B cell (primary cell): Measurements from ENCODE around the gene IFNA17. TPM values are rescaled to one million over a fixed set of nuclear protein-coding genes. Genes with fewer than 3 reads are reported as not detected.

Source experiments
- ATAC-seq: fragments of 200-7000 bp; cut with Tn5 transposase; one replicate; pipeline ENCODE4 v1.10.0; 2021; ENCODE audit warnings: low read depth, mild to moderate bottlenecking, moderate number of reproducible peaks, moderate library complexity
- CTCF ChIA-PET: fragments of 350-600 bp; sonication (Branson Sonifier 250); formaldehyde crosslinking; loops from one replicate; lab custom pipeline; 2021; ENCODE audit warnings: antibody characterized with exemption, inconsistent platforms; lab: Charles Lee
- POLR2A ChIA-PET: fragments of 350-600 bp; sonication (Branson Sonifier 250); formaldehyde crosslinking; loops from one replicate; lab custom pipeline; 2021; ENCODE audit warnings: antibody characterized with exemption; lab: Charles Lee
- DNase-seq: peaks from one replicate; pipeline ENCODE4 v3.0.0; 2013
- H2AFZ ChIP-seq: 2 replicates; pipeline ENCODE4 v1.6.1; 2012; ENCODE audit warnings: mild to moderate bottlenecking, low read depth, low read length; ENCODE audit not compliant: insufficient read depth, poor library complexity, severe bottlenecking
- H3K27ac ChIP-seq, 2 donors: 1 replicate in 1 of 2; 2 replicates in 1 of 2; pipeline ENCODE4 v1.5.1; 2012 to 2013; ENCODE audit warnings: low read length in 2 of 2, mild to moderate bottlenecking in 2 of 2, moderate library complexity in 1 of 2
- H3K27me3 ChIP-seq, 4 experiments: fragments of 200-600 bp in 1 of 4; sonication (generic) in 1 of 4; replicated peaks in 1 of 4; 1 replicate in 2 of 4; 2 replicates in 2 of 4; pipeline versions ENCODE4 v1.6.1 to v1.7.0; 2013 to 2016; ENCODE audit warnings: low read length in 3 of 4, mild to moderate bottlenecking in 2 of 4, mixed read lengths in 1 of 4, moderate library complexity in 1 of 4; ENCODE audit not compliant: insufficient read depth in 4 of 4, control insufficient read depth in 3 of 4; ENCODE audit errors: control extremely low read depth in 1 of 4
- H3K36me3 ChIP-seq, 2 experiments: replicated peaks in 1 of 2; 1 replicate in 1 of 2; 2 replicates in 1 of 2; pipeline versions ENCODE4 v1.6.1 to v1.7.1; 2013; ENCODE audit warnings: low read length in 1 of 2; ENCODE audit not compliant: insufficient read depth in 2 of 2, control insufficient read depth in 1 of 2; ENCODE audit errors: control extremely low read depth in 1 of 2, extremely low read depth in 1 of 2
- H3K4me1 ChIP-seq, 2 donors: fragments of 200-600 bp in 1 of 2; sonication (generic) in 1 of 2; 1 replicate in 1 of 2; 2 replicates in 1 of 2; pipeline versions ENCODE4 v1.5.1 to v1.6.1; 2013 to 2017; ENCODE audit warnings: low read length in 2 of 2; ENCODE audit not compliant: control insufficient read depth in 2 of 2, insufficient read depth in 2 of 2
- H3K4me2 ChIP-seq: replicated peaks from 2 replicates; pipeline ENCODE3; 2012; ENCODE audit warnings: mild to moderate bottlenecking, low read depth, low read length; ENCODE audit not compliant: poor library complexity, severe bottlenecking
- H3K4me3 ChIP-seq, 5 experiments: fragments of 200-600 bp in 1 of 5; sonication (generic) in 1 of 5; 1 replicate in 3 of 5; 2 replicates in 2 of 5; pipeline versions ENCODE4 v1.5.1 to v1.7.0; 2011 to 2016; ENCODE audit warnings: low read length in 4 of 5, mild to moderate bottlenecking in 4 of 5, low read depth in 2 of 5, control low read depth in 1 of 5, moderate library complexity in 1 of 5; ENCODE audit not compliant: insufficient read depth in 1 of 5; ENCODE audit errors: control extremely low read depth in 1 of 5, extremely low read depth in 1 of 5
- H3K79me2 ChIP-seq: fragments of 200-600 bp; sonication (generic); one replicate; pipeline ENCODE4 v1.6.0; 2016; ENCODE audit warnings: low read length; ENCODE audit not compliant: control insufficient read depth, insufficient read depth
- H3K9ac ChIP-seq: fragments of 200-600 bp; sonication (generic); 2 replicates; pipeline ENCODE4 v1.6.1; 2017; ENCODE audit warnings: mild to moderate bottlenecking, low read length, moderate library complexity
- H3K9me3 ChIP-seq, 3 donors: one replicate each; pipeline versions ENCODE4 v1.6.1 to v1.7.1; 2013; ENCODE audit warnings: low read length in 2 of 3; ENCODE audit not compliant: control insufficient read depth in 2 of 3, insufficient read depth in 1 of 3; ENCODE audit errors: control extremely low read depth in 1 of 3
- H4K20me1 ChIP-seq: 2 replicates; pipeline ENCODE4 v1.6.0; 2012; ENCODE audit warnings: mild to moderate bottlenecking, low read length; ENCODE audit not compliant: insufficient read depth, control insufficient read depth, poor library complexity, severe bottlenecking
- H3K27ac Mint-ChIP-seq: one replicate; pipeline ENCODE4 v1.8.0; 2021; ENCODE audit warnings: mixed read lengths
- H3K27me3 Mint-ChIP-seq: one replicate; pipeline ENCODE4 v1.8.0; 2021; ENCODE audit warnings: mixed read lengths
- H3K4me1 Mint-ChIP-seq: one replicate; pipeline ENCODE4 v1.8.0; 2021; ENCODE audit warnings: mixed read lengths
- H3K4me3 Mint-ChIP-seq: one replicate; pipeline ENCODE4 v1.8.0; 2021; ENCODE audit warnings: mixed read lengths
- H3K9me3 Mint-ChIP-seq: one replicate; pipeline ENCODE4 v1.8.0; 2022; ENCODE audit warnings: mixed read lengths; ENCODE audit not compliant: insufficient read depth
- EZH2 ChIP-seq: IDR thresholded peaks from 2 replicates; pipeline ENCODE4 v1.6.1; 2012; ENCODE audit warnings: borderline replicate concordance, low read depth, mild to moderate bottlenecking, moderate library complexity, low read length; ENCODE audit not compliant: insufficient read depth, poor library complexity, severe bottlenecking
- WGBS: methylation state at CpG from one replicate; pipeline ENCODE4 v1.1.5; 2013; ENCODE audit warnings: missing lambda C conversion rate; ENCODE audit not compliant: insufficient coverage; 5-methylcytosine and 5-hydroxymethylcytosine counted together
- intact Hi-C: fragments of 100-400 bp; cut with micrococcal nuclease; formaldehyde crosslinking; loops from one replicate; pipeline ENCODE4 v1.10.0; 2022
- polyA plus RNA-seq: library from polyadenylated mRNA; depleted of rRNA; stranded (reverse); fragments of >200 nt; gene quantifications from 2 replicates; pipeline ENCODE4 v1.2.3, GENCODE V29; 2012
- total RNA-seq, 2 donors: library from RNA; stranded (reverse); fragments of 120-200 nt in 1 of 2; gene quantifications; 1 replicate in 1 of 2; 2 replicates in 1 of 2; pipeline versions ENCODE4 v1.2.3 to v1.2.4, GENCODE V29; 2013 to 2022
- TF ChIP-seq, protein P1 (sequence below): fragments of 200-600 bp; IDR thresholded peaks from one replicate; pipeline ENCODE4 v1.8.0; 2022; ENCODE audit warnings: antibody characterized with exemption, mild to moderate bottlenecking

IFNA17 gene
- total and polyA plus RNA-seq, 2 donors (not counting 1 experiment from before 2014, with no cell fraction given): not detected

DNA sequence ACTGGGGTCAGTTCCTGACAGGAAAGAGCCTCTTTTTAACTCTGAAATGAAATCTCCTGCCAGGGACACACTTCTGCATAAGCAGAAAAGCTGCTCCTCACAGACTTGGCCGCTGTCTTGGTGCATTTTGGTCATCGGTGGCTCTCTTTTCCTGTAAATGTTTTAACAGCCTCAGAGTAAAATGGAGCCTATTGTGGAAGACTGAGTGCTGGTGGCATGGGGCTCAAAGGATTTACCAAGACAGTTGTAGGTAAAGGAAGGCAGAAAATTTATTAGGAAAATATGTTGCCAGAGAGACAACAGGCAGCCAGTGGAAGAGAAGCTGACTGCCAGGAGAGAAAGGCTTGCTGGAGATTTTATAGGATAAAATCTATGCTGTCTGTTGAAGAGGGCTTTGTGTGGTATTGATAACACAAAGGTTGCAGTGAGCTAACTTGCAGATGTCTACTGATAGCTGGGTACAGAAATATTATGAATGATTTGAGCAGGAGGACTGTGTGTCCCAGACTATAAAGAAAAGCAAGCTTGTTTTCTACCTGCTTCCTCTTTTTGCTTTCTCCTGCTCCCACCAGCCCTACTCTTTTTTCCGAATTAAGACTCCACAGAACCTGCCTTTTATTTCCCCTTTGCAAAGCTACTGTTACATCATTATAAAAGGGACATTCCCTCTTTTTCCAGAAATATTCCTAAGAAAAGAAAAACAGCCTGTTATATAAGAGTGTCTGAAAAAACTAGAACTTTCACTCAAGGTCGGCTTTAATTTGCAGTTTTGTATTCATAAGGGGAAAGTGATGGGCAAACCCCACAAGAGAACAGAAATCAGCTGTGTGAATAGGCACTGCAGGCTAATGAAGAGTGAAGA, 39.7 kb upstream of the IFNA17 start:
- POLR2A ChIA-PET: no interaction called here
- peak; percentile 9 for DNase-seq

More for the DNA sequence above, 39.7 kb upstream of the IFNA17 start:
- ATAC-seq: no peak
- peaks cover 7% of the 10 kb centered on the region for H3K9me3 Mint-ChIP-seq
- TF ChIP-seq, protein P1, sequence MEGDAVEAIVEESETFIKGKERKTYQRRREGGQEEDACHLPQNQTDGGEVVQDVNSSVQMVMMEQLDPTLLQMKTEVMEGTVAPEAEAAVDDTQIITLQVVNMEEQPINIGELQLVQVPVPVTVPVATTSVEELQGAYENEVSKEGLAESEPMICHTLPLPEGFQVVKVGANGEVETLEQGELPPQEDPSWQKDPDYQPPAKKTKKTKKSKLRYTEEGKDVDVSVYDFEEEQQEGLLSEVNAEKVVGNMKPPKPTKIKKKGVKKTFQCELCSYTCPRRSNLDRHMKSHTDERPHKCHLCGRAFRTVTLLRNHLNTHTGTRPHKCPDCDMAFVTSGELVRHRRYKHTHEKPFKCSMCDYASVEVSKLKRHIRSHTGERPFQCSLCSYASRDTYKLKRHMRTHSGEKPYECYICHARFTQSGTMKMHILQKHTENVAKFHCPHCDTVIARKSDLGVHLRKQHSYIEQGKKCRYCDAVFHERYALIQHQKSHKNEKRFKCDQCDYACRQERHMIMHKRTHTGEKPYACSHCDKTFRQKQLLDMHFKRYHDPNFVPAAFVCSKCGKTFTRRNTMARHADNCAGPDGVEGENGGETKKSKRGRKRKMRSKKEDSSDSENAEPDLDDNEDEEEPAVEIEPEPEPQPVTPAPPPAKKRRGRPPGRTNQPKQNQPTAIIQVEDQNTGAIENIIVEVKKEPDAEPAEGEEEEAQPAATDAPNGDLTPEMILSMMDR: no peak
- no peak for TF ChIP-seq EZH2
- H3K27me3 ChIP-seq: no peaks in the 10 kb centered on the region
- H3K79me2 ChIP-seq: no peaks in the 10 kb centered on the region
- H3K9me3 ChIP-seq: no peaks in the 10 kb centered on the region
- H2AFZ ChIP-seq: peak overlapping the region; percentile 24
- intact Hi-C loops: no loop called here
- no peak overlapping the region for H3K27ac Mint-ChIP-seq
- H4K20me1 ChIP-seq: no peaks in the 10 kb centered on the region
- H3K27ac ChIP-seq: no peak overlapping the region
- peaks cover 18% of the 10 kb centered on the region for H3K4me1 Mint-ChIP-seq
- no peaks in the 10 kb centered on the region for H3K36me3 ChIP-seq
- H3K4me3 ChIP-seq: no peak overlapping the region
- no peak overlapping the region for H3K4me3 Mint-ChIP-seq
- CTCF ChIA-PET: interaction anchor here (1.2 kb wide), 1 partner anchor 85 kb away, joined by 4 read pairs; no protein-coding TSS in a partner anchor
- peaks cover 29% of the 10 kb centered on the region for H3K27me3 Mint-ChIP-seq
- WGBS: 22% methylated on average over 3 of the region's 4 CpGs
- H3K9ac ChIP-seq: peak overlapping the region; percentile 22
- H3K4me2 ChIP-seq: peak overlapping the region; percentile 33
- peaks cover 5 to 8% of the 10 kb centered on the region in 2 donors for H3K4me1 ChIP-seq
